GM12878 (cell line): Measurements from ENCODE around the gene NLRP6. TPM values are rescaled to one million over a fixed set of nuclear protein-coding genes. Genes with fewer than 3 reads are reported as not detected.

ENCODE experiments used
- ATF7 ChIP-seq: fragments of 450-650 bp; IDR thresholded peaks from 2 replicates; pipeline ENCODE4 v1.6.1; 2016; ENCODE audit warnings: low read depth, mild to moderate bottlenecking
- BMI1 ChIP-seq: fragments of 450-650 bp; IDR thresholded peaks from 2 replicates; pipeline ENCODE4 v1.6.1; 2016; ENCODE audit warnings: mild to moderate bottlenecking, moderate library complexity, borderline replicate concordance
- CREB1 ChIP-seq: IDR thresholded peaks from 2 replicates; pipeline ENCODE4 v1.6.1; 2012; ENCODE audit warnings: low read depth, mild to moderate bottlenecking, inconsistent platforms
- HCFC1 ChIP-seq: fragments of 150-350 bp; IDR thresholded peaks from 2 replicates; pipeline ENCODE4 v1.6.1; 2014; ENCODE audit warnings: low read length
- IKZF2 ChIP-seq, 2 experiments: fragments of 450-650 bp; IDR thresholded peaks; 2 replicates each; pipeline ENCODE4 v1.6.1; 2017; ENCODE audit warnings: mild to moderate bottlenecking in 2 of 2, moderate library complexity in 2 of 2
- KLF5 ChIP-seq: fragments of 450-650 bp; IDR thresholded peaks from 2 replicates; pipeline ENCODE4 v1.6.1; 2014; ENCODE audit warnings: mild to moderate bottlenecking; ENCODE audit not compliant: partially characterized antibody
- POLR2AphosphoS2 ChIP-seq: IDR thresholded peaks from 2 replicates; pipeline ENCODE4 v1.6.1; 2011; ENCODE audit warnings: low read depth, mild to moderate bottlenecking, low read length, improper control_type of control experiment, moderate library complexity
- POLR2AphosphoS5 ChIP-seq: IDR thresholded peaks from 2 replicates; pipeline ENCODE4 v1.6.1; 2011; ENCODE audit warnings: mild to moderate bottlenecking, low read length, inconsistent platforms
- RFX5 ChIP-seq: IDR thresholded peaks from 2 replicates; pipeline ENCODE4 v1.6.1; 2011; ENCODE audit warnings: low read depth, low read length, improper control_type of control experiment
- RUNX3 ChIP-seq: IDR thresholded peaks from 2 replicates; pipeline ENCODE4 v1.6.1; 2012; ENCODE audit warnings: low read length, inconsistent platforms
- SPI1 ChIP-seq: IDR thresholded peaks from 2 replicates; pipeline ENCODE4 v1.6.1; 2011; ENCODE audit warnings: low read depth, mild to moderate bottlenecking, low read length, moderate library complexity, borderline replicate concordance; ENCODE audit not compliant: insufficient read depth
- STAT3 ChIP-seq: IDR thresholded peaks from 2 replicates; pipeline ENCODE4 v1.6.1; 2011; ENCODE audit warnings: low read depth, low read length, improper control_type of control experiment
- TAF1 ChIP-seq: IDR thresholded peaks from 2 replicates; pipeline ENCODE4 v1.6.1; 2011; ENCODE audit warnings: mild to moderate bottlenecking, low read depth, low read length, borderline replicate concordance
- TCF7 ChIP-seq: IDR thresholded peaks from 2 replicates; pipeline ENCODE4 v1.6.1; 2014; ENCODE audit warnings: antibody characterized with exemption, borderline replicate concordance
- ZNF274 ChIP-seq: IDR thresholded peaks from one replicate; pipeline ENCODE4 v1.8.0; 2011; ENCODE audit not compliant: insufficient read length, insufficient read depth
- polyA plus RNA-seq, 11 experiments: library from polyadenylated mRNA; depleted of rRNA in 4 of 11; unstranded in 6 of 11; stranded (reverse) in 5 of 11; fragments of >200 nt; fragmentation: Nextera tagmentation in 4 of 11; fragmentation: Illumina TruSeq in 1 of 11; extraction: Ambion mirVana in 4 of 11; extraction: Trizol in 1 of 11; gene quantifications; 1 replicate in 1 of 11; 2 replicates in 10 of 11; pipeline versions ENCODE4 v1.2.1 to v1.2.3, GENCODE V29; 2011 to 2016; ENCODE audit warnings: inconsistent platforms in 2 of 11, missing spikeins in 2 of 11, low read depth in 1 of 11
- total RNA-seq, 4 experiments: library from RNA; depleted of rRNA in 3 of 4; stranded (reverse); fragments of >200 nt in 3 of 4; fragmentation: Illumina TruSeq in 1 of 4; extraction: Trizol in 1 of 4; gene quantifications; 2 replicates each; pipeline versions ENCODE4 v1.2.1 to v1.2.3, GENCODE V29; 2013 to 2021
- TF ChIP-seq, protein P1 (sequence below): fragments of 450-650 bp; IDR thresholded peaks from 2 replicates; pipeline ENCODE4 v1.6.1; 2018; ENCODE audit warnings: mild to moderate bottlenecking, low read depth, moderate library complexity; ENCODE audit not compliant: partially characterized antibody
- TF ChIP-seq, protein P2 (sequence below): fragments of 450-650 bp; formaldehyde crosslinking; IDR thresholded peaks from 2 replicates; pipeline ENCODE4 v1.5.0; 2022; ENCODE audit warnings: mild to moderate bottlenecking, missing genetic modification characterization
- TF ChIP-seq, protein P3 (sequence below): fragments of 450-650 bp; IDR thresholded peaks from 2 replicates; pipeline ENCODE4 v1.6.1; 2016; ENCODE audit warnings: mild to moderate bottlenecking
- TF ChIP-seq, protein P4 (sequence below): fragments of 450-650 bp; IDR thresholded peaks from 2 replicates; pipeline ENCODE4 v1.6.1; 2017; ENCODE audit warnings: low read depth, mild to moderate bottlenecking, moderate library complexity

The NLRP6 gene
- total and polyA plus RNA-seq, 10 of the 15 experiments (the other 5 are each of a cell fraction or from before 2014, with no cell fraction given), result 0.03 to 0.11 TPM; not detected in 8

DNA sequence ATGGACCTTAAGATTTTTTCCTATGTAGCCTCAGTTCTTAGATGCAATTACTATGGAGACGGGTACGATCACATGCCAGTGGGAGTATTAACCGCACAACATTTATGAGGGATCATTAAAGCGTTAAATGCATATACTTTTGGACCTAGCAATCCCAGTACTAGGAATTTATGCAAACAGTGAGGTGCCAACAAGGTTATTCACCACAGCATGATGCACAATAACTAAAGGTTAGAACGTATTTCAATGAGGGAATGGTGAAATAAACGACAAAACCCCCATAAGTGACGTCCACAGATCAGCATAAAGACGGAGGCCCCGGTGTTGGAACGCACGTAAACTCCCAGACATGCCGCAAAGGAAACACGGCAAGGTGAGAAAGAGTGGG lies 42.6 kb upstream of the NLRP6 start (continued):
- TF ChIP-seq RUNX3 (peak; percentile 37; the same call in 1 of the 2 replicates), RFX5 (no peak), BMI1 (no peak), TCF7 (no peak), TAF1 (no peak), CREB1 (0 out of 2 replicates have a peak, but pooled peaks have one; percentile 25), ATF7 (peak; percentile 46; the same call in 1 of the 2 replicates), ZNF274 (no peak), SPI1 (no peak), POLR2AphosphoS5 (no peak), POLR2AphosphoS2 (no peak), HCFC1 (no peak), STAT3 (no peak), IKZF2 (IDR thresholded peaks at IDR 0.05) (peak; percentile 53 to 65; a peak in 2 of 4 replicates), KLF5 (no peak)
- TF ChIP-seq, protein P1, sequence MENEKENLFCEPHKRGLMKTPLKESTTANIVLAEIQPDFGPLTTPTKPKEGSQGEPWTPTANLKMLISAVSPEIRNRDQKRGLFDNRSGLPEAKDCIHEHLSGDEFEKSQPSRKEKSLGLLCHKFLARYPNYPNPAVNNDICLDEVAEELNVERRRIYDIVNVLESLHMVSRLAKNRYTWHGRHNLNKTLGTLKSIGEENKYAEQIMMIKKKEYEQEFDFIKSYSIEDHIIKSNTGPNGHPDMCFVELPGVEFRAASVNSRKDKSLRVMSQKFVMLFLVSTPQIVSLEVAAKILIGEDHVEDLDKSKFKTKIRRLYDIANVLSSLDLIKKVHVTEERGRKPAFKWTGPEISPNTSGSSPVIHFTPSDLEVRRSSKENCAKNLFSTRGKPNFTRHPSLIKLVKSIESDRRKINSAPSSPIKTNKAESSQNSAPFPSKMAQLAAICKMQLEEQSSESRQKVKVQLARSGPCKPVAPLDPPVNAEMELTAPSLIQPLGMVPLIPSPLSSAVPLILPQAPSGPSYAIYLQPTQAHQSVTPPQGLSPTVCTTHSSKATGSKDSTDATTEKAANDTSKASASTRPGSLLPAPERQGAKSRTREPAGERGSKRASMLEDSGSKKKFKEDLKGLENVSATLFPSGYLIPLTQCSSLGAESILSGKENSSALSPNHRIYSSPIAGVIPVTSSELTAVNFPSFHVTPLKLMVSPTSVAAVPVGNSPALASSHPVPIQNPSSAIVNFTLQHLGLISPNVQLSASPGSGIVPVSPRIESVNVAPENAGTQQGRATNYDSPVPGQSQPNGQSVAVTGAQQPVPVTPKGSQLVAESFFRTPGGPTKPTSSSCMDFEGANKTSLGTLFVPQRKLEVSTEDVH, result peak; percentile 55
- TF ChIP-seq, protein P2, sequence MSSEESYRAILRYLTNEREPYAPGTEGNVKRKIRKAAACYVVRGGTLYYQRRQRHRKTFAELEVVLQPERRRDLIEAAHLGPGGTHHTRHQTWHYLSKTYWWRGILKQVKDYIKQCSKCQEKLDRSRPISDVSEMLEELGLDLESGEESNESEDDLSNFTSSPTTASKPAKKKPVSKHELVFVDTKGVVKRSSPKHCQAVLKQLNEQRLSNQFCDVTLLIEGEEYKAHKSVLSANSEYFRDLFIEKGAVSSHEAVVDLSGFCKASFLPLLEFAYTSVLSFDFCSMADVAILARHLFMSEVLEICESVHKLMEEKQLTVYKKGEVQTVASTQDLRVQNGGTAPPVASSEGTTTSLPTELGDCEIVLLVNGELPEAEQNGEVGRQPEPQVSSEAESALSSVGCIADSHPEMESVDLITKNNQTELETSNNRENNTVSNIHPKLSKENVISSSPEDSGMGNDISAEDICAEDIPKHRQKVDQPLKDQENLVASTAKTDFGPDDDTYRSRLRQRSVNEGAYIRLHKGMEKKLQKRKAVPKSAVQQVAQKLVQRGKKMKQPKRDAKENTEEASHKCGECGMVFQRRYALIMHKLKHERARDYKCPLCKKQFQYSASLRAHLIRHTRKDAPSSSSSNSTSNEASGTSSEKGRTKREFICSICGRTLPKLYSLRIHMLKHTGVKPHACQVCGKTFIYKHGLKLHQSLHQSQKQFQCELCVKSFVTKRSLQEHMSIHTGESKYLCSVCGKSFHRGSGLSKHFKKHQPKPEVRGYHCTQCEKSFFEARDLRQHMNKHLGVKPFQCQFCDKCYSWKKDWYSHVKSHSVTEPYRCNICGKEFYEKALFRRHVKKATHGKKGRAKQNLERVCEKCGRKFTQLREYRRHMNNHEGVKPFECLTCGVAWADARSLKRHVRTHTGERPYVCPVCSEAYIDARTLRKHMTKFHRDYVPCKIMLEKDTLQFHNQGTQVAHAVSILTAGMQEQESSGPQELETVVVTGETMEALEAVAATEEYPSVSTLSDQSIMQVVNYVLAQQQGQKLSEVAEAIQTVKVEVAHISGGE, result no peak
- TF ChIP-seq, protein P3, sequence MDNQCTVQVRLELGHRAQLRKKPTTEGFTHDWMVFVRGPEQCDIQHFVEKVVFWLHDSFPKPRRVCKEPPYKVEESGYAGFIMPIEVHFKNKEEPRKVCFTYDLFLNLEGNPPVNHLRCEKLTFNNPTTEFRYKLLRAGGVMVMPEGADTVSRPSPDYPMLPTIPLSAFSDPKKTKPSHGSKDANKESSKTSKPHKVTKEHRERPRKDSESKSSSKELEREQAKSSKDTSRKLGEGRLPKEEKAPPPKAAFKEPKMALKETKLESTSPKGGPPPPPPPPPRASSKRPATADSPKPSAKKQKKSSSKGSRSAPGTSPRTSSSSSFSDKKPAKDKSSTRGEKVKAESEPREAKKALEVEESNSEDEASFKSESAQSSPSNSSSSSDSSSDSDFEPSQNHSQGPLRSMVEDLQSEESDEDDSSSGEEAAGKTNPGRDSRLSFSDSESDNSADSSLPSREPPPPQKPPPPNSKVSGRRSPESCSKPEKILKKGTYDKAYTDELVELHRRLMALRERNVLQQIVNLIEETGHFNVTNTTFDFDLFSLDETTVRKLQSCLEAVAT, result peak; percentile 31; the same call in 1 of the 2 replicates
- TF ChIP-seq, protein P4, sequence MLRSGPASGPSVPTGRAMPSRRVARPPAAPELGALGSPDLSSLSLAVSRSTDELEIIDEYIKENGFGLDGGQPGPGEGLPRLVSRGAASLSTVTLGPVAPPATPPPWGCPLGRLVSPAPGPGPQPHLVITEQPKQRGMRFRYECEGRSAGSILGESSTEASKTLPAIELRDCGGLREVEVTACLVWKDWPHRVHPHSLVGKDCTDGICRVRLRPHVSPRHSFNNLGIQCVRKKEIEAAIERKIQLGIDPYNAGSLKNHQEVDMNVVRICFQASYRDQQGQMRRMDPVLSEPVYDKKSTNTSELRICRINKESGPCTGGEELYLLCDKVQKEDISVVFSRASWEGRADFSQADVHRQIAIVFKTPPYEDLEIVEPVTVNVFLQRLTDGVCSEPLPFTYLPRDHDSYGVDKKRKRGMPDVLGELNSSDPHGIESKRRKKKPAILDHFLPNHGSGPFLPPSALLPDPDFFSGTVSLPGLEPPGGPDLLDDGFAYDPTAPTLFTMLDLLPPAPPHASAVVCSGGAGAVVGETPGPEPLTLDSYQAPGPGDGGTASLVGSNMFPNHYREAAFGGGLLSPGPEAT, result peak; percentile 34; the same call in 1 of the 2 replicates
